ENCODE results near the gene SNAPC4.

GRCh38 chr9:136410500-136411287 is 10.7 kb upstream of the SNAPC4 start, which contains the start of the genes ENTR1 and PMPCA:
- TF ChIP-seq CTCF (conservative IDR thresholded peaks at IDR 0.05 in 1 of 2, IDR thresholded peaks at IDR 0.05 in 1 of 2; ENCODE audit: low read depth in 1 of 2, low read length in 2 of 2) (no peak), EZH2 (IDR thresholded peaks at IDR 0.05; ENCODE audit: low read length, missing control alignments) (no peak)
